Suprapubic skin (tissue), 4 donors: Measurements from ENCODE around the gene LRP1-AS. TPM values are rescaled to one million over a fixed set of nuclear protein-coding genes. Genes with fewer than 3 reads are reported as not detected.

Source experiments
- DNase-seq, 2 donors: peaks; one replicate each; pipeline ENCODE4 v3.0.0-alpha.2; 2019; ENCODE audit warnings: low spot score in 2 of 2
- H3K27ac ChIP-seq: fragments of 200-600 bp; sonication (generic); one replicate; pipeline ENCODE4 v1.5.1; 2019
- H3K27me3 ChIP-seq: fragments of 200-600 bp; sonication (generic); one replicate; pipeline ENCODE4 v1.5.1; 2019
- H3K36me3 ChIP-seq: fragments of 200-600 bp; sonication (generic); one replicate; pipeline ENCODE4 v1.5.1; 2019
- H3K4me1 ChIP-seq: fragments of 200-600 bp; sonication (generic); one replicate; pipeline ENCODE4 v1.5.1; 2019
- H3K4me3 ChIP-seq: fragments of 200-600 bp; sonication (generic); one replicate; pipeline ENCODE4 v1.5.1; 2019; ENCODE audit warnings: mild to moderate bottlenecking
- H3K9me3 ChIP-seq: fragments of 200-600 bp; sonication (generic); one replicate; pipeline ENCODE4 v1.5.1; 2019
- EP300 ChIP-seq: sonication (generic); formaldehyde crosslinking; IDR thresholded peaks from one replicate; pipeline ENCODE4 v1.6.1; 2017; ENCODE audit warnings: antibody characterized with exemption
- POLR2A ChIP-seq, 2 donors: fragments of 450-650 bp; IDR thresholded peaks; one replicate each; pipeline ENCODE4 v1.6.1; 2017; ENCODE audit warnings: antibody characterized with exemption in 2 of 2, mild to moderate bottlenecking in 2 of 2, moderate library complexity in 2 of 2
- POLR2AphosphoS5 ChIP-seq, 3 donors: sonication (generic); formaldehyde crosslinking; IDR thresholded peaks; one replicate each; pipeline ENCODE4 v1.6.1; 2017; ENCODE audit warnings: antibody characterized with exemption in 3 of 3
- WGBS: methylation state at CpG from one replicate; pipeline ENCODE4 v1.1.5; 2018; 5-methylcytosine and 5-hydroxymethylcytosine counted together
- total RNA-seq, 4 donors: library from RNA; depleted of rRNA; stranded (reverse); fragments of >200 nt; gene quantifications; one replicate each; pipeline ENCODE4 v1.1.0, GENCODE V29; 2016
- TF ChIP-seq, protein P1 (sequence below), 2 donors: fragments of 200-600 bp in 1 of 2; fragments of 450-650 bp in 1 of 2; sonication (generic) in 1 of 2; IDR thresholded peaks; one replicate each; pipeline ENCODE4 v1.5.1; 2016 to 2019; ENCODE audit warnings: antibody characterized with exemption in 2 of 2, mild to moderate bottlenecking in 1 of 2, moderate library complexity in 1 of 2

The LRP1-AS gene
- total RNA-seq, 4 donors from 2014 or later = not detected

DNA sequence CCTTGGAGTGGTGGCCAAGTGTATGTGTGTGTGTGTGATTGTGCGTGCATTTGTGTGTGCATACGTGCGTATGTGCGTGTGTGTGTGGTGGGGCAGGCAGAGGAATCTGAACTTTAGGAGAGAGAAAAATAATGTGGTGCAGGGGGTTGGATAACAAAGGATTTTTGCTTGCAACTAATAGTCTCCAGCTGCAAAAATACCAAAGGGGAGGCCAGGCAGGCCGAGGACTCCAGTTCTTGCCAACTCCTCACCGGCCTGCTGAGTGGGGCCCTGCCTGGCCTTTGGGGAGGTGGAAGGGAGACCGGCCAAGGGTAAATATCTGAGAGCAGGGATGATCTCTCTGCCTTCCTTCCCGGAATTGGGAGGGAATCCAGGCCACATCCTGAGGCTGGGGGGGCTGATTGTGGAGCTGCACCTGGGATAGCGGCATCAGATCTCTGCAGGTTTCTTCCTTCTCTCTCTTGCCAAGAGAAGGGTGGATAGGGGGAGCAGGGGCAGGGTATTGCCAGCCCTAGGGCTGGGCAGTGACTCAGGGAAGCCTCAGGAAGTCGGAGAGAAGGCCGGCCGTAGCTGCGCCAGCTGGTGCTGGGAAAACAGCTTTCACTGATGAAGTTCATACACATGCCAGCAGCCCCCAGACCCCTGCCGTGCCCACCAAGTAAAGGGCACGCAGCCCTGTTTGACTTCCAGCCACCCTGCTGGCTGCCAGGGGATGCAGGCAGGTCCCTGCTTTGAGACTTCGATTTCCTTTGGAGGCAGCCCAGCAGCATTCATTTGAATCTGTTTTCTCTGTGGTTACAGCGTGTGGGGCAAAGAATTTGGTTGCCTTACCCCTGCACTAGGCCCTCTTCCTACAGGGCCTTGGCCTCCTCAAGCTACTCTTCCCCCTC lies 4.6 kb upstream of the LRP1-AS start:
- Histone ChIP-seq H3K36me3 (peaks cover 26% of the 10 kb centered on the region), H3K27me3 (no peaks in the 10 kb centered on the region), H3K4me1 (peaks cover 69% of the 10 kb centered on the region), H3K9me3 (no peaks in the 10 kb centered on the region), H3K4me3 (no peak overlapping the region), H3K27ac (peak overlapping the region; percentile 91)
- DNase-seq = peak in 1 of 2 donors; percentile 69
- WGBS = 41% methylated on average over 11 of the region's 17 CpGs
- TF ChIP-seq, protein P1, sequence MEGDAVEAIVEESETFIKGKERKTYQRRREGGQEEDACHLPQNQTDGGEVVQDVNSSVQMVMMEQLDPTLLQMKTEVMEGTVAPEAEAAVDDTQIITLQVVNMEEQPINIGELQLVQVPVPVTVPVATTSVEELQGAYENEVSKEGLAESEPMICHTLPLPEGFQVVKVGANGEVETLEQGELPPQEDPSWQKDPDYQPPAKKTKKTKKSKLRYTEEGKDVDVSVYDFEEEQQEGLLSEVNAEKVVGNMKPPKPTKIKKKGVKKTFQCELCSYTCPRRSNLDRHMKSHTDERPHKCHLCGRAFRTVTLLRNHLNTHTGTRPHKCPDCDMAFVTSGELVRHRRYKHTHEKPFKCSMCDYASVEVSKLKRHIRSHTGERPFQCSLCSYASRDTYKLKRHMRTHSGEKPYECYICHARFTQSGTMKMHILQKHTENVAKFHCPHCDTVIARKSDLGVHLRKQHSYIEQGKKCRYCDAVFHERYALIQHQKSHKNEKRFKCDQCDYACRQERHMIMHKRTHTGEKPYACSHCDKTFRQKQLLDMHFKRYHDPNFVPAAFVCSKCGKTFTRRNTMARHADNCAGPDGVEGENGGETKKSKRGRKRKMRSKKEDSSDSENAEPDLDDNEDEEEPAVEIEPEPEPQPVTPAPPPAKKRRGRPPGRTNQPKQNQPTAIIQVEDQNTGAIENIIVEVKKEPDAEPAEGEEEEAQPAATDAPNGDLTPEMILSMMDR (IDR thresholded peaks at IDR 0.05) = no peak
- TF ChIP-seq EP300 = no peak

DNA sequence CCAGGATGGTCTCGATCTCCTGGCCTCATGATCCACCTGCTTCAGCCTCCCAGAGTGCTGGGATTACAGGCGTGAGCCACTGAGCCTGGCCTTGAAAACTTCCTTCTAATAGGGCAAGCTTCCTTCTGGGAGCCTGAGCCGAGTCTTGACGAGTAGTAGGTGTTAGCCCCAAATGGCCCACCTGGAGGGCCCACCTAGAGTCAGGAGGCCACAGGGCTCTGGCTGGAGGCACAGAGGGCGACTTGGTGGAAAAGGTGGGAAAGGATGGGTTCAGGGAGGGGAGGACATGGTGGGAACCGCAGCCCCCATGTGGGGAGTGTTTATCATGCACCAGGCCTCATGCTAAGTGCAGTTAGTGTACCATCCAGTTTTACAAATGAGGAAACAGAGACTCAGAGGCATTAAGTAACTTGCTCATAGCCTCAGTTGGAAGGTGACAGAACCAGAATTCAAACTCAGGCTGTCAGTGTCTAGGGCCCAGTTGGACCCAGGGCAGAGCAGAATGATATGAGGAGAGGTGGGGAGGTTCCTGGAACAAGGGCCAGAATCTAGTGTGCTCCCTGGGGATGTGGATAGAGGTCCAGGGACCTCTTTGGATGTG lies 3.1 kb upstream of the LRP1-AS start:
- TF ChIP-seq EP300 (no peak), POLR2AphosphoS5 (IDR thresholded peaks at IDR 0.05) (no peak), POLR2A (IDR thresholded peaks at IDR 0.05) (no peak)
- TF ChIP-seq, protein P1 (IDR thresholded peaks at IDR 0.05) = no peak
- no peak for DNase-seq
- peaks cover 83% of the 10 kb centered on the region for H3K4me1 ChIP-seq
- no peaks in the 10 kb centered on the region for H3K9me3 ChIP-seq
- WGBS = 88% methylated on average over 2 of the region's 6 CpGs
- H3K4me3 ChIP-seq = no peak overlapping the region
- no peaks in the 10 kb centered on the region for H3K27me3 ChIP-seq
- peak overlapping the region; percentile 91 for H3K27ac ChIP-seq
- peaks cover 26% of the 10 kb centered on the region for H3K36me3 ChIP-seq

DNA sequence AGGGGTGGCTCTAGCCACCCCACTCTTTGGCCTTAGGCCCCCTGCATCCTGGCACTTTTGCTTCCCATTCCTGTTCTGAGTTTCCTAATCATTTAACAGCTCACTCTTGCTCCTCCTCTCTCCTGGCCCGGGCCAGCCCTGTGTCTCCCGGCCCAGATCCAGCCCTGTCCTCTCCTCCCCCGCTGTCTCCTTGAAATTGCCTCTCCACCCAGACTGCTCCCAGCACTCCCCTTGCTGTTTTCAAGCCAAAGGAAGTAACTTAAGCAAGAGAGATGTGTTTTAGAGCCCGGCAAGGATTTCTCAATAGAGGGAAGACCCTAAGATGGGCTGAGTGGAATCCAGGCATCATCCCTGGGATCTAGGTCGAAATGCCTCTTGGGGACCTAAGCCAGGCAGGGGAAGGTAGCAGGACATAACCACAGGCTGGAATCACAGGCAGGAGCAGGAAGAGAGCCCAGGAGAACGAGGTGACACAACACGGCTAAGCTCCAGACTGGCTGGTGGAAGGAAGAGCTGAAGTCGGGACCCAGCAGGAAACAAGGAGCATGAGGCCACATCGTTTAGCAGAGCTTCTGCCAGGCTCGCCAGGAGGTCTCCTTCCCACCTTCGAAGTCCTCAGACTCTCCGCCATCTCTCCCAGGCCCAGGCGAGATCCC lies 2.0 kb upstream of the LRP1-AS start:
- peaks cover 88% of the 10 kb centered on the region for H3K4me1 ChIP-seq

DNA sequence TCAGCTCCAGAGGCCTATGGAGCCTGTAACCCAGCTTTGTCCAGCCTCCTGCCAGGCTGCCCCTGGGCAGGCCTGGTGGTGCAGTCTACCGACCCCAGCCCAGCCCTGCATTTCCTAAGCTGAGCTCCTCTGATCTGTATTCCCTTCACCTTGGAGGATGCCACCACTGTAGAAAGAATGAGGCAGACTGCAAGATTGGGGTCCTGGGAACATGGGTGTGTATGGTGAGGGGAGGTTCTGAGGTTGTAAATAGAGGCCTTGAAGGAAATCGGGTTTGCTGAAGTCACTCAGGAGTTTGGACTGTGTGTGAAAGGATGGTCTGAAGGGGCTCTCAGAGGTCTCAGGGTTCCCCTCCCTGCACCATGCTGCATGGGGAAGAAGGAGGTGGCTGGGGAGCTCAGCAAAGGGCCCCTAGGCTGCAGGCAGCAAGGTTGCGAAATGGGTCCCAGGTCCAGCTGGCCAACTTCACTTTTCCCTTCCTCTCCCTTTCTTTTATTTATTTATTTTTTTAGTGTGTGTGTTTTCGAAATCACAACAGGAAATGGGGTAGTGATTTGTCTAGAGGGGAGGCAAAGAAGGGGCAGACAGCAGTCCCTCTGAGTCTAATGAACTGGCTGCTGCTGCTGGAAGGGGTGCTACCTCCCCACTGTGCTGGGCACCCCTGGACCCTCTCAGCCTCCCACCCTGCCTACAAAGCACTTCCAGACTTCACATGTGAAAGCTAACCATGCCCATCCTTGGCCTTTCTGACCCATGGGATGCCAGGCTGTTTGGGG lies 1.2 kb upstream of the LRP1-AS start:
- no peak for TF ChIP-seq POLR2A (IDR thresholded peaks at IDR 0.05)
- no peak for TF ChIP-seq EP300
- TF ChIP-seq, protein P1 (IDR thresholded peaks at IDR 0.05) = no peak
- Histone ChIP-seq H3K36me3 (peaks cover 31% of the 10 kb centered on the region), H3K4me3 (no peak overlapping the region), H3K27ac (peak overlapping the region; percentile 91), H3K27me3 (no peaks in the 10 kb centered on the region), H3K4me1 (peaks cover 87% of the 10 kb centered on the region), H3K9me3 (no peaks in the 10 kb centered on the region)
- 28% methylated on average over 4 of the region's 4 CpGs for WGBS
- DNase-seq = peak in 1 of 2 donors; percentile 81

More for the DNA sequence above, 2.0 kb upstream of the LRP1-AS start:
- peaks cover 27% of the 10 kb centered on the region for H3K36me3 ChIP-seq
- no peak overlapping the region for H3K4me3 ChIP-seq
- H3K27me3 ChIP-seq = no peaks in the 10 kb centered on the region
- TF ChIP-seq EP300 = no peak
- peak overlapping the region; percentile 91 for H3K27ac ChIP-seq
- 49% methylated on average over 13 of the region's 13 CpGs for WGBS
- no peaks in the 10 kb centered on the region for H3K9me3 ChIP-seq
- DNase-seq = peak; percentile 89 to 90

DNA sequence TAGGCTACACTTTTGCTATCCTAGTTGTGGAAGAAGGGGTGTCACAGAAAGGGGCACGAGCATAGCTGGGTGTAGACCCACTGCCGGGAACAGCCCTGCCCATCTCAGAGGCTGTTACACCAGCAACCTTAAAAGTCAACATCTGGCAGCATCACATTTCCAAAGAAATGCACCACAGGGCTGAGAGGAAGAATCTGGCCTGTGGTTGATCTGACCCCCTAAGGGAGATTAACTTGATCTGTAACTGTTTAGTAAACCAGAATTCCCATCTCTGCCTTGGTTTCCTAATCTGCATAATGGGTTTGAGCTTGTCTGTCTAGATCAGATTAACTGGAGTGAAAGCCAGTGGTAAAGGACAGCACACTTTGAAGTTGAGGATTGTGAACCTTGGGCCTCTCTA lies 1.3 kb downstream of the LRP1-AS start:
- Histone ChIP-seq H3K4me3 (no peak overlapping the region), H3K9me3 (no peaks in the 10 kb centered on the region), H3K4me1 (peaks cover 78% of the 10 kb centered on the region), H3K27ac (peak overlapping the region; percentile 91), H3K27me3 (no peaks in the 10 kb centered on the region), H3K36me3 (peaks cover 56% of the 10 kb centered on the region)
- no peak for DNase-seq
- no CpG with 5 or more reads among the region's 2 CpGs for WGBS
- TF ChIP-seq EP300 (no peak), POLR2A (IDR thresholded peaks at IDR 0.05) (no peak), POLR2AphosphoS5 (IDR thresholded peaks at IDR 0.05) (no peak)
- TF ChIP-seq, protein P1 (IDR thresholded peaks at IDR 0.05) = no peak
